MM.1S (cell line): Measurements from ENCODE around the gene MRPL58.

Experiments
- EZH2phosphoT487 ChIP-seq: fragments of 300-600 bp; sonication (generic); IDR thresholded peaks from 2 replicates; pipeline ENCODE4 v1.6.1; 2018; ENCODE audit warnings: antibody characterized with exemption, low read length
- TF ChIP-seq, protein P1 (sequence below): fragments of 300-600 bp; sonication (generic); IDR thresholded peaks from 2 replicates; pipeline ENCODE4 v1.5.1; 2016; ENCODE audit warnings: antibody characterized with exemption, low read length, mixed read lengths

- no peak for TF ChIP-seq EZH2phosphoT487
- TF ChIP-seq, protein P1, sequence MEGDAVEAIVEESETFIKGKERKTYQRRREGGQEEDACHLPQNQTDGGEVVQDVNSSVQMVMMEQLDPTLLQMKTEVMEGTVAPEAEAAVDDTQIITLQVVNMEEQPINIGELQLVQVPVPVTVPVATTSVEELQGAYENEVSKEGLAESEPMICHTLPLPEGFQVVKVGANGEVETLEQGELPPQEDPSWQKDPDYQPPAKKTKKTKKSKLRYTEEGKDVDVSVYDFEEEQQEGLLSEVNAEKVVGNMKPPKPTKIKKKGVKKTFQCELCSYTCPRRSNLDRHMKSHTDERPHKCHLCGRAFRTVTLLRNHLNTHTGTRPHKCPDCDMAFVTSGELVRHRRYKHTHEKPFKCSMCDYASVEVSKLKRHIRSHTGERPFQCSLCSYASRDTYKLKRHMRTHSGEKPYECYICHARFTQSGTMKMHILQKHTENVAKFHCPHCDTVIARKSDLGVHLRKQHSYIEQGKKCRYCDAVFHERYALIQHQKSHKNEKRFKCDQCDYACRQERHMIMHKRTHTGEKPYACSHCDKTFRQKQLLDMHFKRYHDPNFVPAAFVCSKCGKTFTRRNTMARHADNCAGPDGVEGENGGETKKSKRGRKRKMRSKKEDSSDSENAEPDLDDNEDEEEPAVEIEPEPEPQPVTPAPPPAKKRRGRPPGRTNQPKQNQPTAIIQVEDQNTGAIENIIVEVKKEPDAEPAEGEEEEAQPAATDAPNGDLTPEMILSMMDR = no peak
Measured at GRCh38 chr17:75031972-75032719, 19.7 kb downstream of the MRPL58 start.
